ENCODE results near the gene NFAM1. TPM values are rescaled to one million over a fixed set of nuclear protein-coding genes. Genes with fewer than 3 reads are reported as not detected.

The NFAM1 gene
- total RNA-seq, 2 donors from 2014 or later = 4.1 to 4.4 TPM

DNA sequence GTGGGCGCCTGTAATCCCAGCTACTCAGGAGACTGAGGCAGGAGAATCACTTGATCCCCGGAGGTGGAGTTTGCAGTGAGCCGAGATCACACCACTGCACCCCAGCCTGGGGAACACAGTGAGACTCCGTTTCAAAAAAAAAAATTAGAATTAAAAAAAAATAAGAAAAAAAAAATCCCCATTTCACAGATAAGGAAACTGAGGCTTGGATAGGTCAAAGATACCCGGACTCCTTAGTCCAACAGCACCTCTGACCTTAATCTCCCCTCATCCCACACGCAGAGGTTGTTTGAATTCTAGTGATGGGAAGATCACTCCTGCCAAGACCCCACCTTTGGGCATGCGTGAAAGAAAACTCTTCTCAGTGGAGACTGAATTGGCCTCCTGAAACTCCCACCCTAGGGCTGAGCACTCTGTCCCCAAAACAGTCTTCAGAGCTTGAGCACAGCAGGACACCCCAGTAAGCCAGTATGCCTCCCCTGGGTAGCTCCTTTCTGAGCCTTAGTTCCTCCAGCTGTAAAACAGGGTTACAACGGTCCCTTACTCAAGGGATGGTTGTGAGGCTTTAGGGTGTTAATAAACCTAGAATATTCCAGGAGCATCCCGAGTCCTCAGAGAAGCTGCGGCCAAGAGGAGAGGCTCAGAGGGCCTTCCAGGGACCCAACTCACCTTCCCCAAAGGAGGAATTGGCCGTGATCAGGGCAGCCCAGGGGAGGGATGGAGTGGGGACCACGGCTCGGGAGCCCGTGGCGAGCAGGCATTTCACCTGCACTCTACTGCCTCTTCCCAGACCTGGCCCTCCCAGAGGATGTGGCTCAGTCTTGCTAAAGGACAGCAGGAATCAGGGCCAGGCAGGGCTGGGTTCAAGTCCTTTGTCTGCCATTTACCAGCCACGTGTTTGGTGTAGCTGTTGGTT, 73.3 kb downstream of the NFAM1 start:
- no peak for ATAC-seq (ENCODE audit: insufficient number of reproducible peaks, low FRiP score, low read depth)
- Histone ChIP-seq H3K27me3 (replicated peaks; ENCODE audit: insufficient read depth) (no peaks in the 10 kb centered on the region), H3K36me3 (no peaks in the 10 kb centered on the region), H3K27ac (no peak overlapping the region), H3K4me3 (no peak overlapping the region), H3K9me3 (no peaks in the 10 kb centered on the region), H3K4me1 (ENCODE audit: control insufficient read depth in 1 of 2, low read depth in 2 of 2) (no peaks in the 10 kb centered on the region)
- no peak for DNase-seq (ENCODE audit: low spot score)
- TF ChIP-seq, protein P1, sequence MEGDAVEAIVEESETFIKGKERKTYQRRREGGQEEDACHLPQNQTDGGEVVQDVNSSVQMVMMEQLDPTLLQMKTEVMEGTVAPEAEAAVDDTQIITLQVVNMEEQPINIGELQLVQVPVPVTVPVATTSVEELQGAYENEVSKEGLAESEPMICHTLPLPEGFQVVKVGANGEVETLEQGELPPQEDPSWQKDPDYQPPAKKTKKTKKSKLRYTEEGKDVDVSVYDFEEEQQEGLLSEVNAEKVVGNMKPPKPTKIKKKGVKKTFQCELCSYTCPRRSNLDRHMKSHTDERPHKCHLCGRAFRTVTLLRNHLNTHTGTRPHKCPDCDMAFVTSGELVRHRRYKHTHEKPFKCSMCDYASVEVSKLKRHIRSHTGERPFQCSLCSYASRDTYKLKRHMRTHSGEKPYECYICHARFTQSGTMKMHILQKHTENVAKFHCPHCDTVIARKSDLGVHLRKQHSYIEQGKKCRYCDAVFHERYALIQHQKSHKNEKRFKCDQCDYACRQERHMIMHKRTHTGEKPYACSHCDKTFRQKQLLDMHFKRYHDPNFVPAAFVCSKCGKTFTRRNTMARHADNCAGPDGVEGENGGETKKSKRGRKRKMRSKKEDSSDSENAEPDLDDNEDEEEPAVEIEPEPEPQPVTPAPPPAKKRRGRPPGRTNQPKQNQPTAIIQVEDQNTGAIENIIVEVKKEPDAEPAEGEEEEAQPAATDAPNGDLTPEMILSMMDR (IDR thresholded peaks at IDR 0.05) = no peak

DNA sequence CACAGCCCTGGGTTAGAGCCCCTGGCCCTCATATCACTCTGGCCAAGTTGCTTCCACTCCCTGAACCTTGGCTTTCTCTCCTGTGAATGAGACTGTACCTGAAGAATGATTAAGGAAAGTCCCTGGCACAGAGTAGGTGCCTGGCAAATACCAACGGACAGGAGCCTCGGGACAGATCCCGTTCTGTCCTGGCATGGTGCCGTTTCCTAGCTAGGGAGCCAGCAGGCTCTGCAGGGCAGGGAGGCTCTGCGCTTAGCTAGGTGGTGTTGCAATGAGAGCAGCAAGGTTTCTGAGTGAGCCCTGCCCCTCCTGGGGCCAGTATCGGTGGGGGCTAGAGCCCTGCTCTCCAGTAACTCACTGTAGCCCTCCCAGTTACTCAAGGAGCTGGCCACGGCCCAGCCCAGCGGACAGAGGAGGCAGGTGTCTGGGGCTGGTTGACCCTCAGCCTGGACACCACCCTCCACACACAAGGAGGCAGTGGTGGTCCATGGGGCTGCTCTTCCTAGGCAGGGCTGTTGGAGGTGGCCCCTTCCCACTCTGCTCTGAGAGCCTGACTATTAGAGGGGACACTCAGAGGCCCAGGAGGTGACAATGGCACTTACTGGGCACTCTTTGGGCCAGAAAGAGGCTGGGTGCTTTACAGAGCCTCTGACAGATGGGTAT, 74.4 kb downstream of the NFAM1 start:
- Histone ChIP-seq H3K9me3 (no peaks in the 10 kb centered on the region), H3K4me3 (no peak overlapping the region), H3K4me1 (ENCODE audit: control insufficient read depth in 1 of 2, low read depth in 2 of 2) (no peaks in the 10 kb centered on the region), H3K27ac (no peak overlapping the region), H3K27me3 (replicated peaks; ENCODE audit: insufficient read depth) (no peaks in the 10 kb centered on the region), H3K36me3 (no peaks in the 10 kb centered on the region)
- DNase-seq (ENCODE audit: low spot score) (no peak), ATAC-seq (ENCODE audit: insufficient number of reproducible peaks, low FRiP score, low read depth) (no peak)
- TF ChIP-seq, protein P1 (IDR thresholded peaks at IDR 0.05) = no peak

- TF ChIP-seq, protein P1 (IDR thresholded peaks at IDR 0.05) = no peak
- no peaks in the 10 kb centered on the region for H3K27me3 ChIP-seq (replicated peaks; ENCODE audit: insufficient read depth)
- no peak overlapping the region for H3K4me3 ChIP-seq
- H3K27ac ChIP-seq = no peak overlapping the region
- H3K9me3 ChIP-seq = no peaks in the 10 kb centered on the region
- no peak for ATAC-seq (ENCODE audit: insufficient number of reproducible peaks, low FRiP score, low read depth)
- no peaks in the 10 kb centered on the region for H3K4me1 ChIP-seq (ENCODE audit: control insufficient read depth in 1 of 2, low read depth in 2 of 2)
- H3K36me3 ChIP-seq = no peaks in the 10 kb centered on the region
- DNase-seq (ENCODE audit: low spot score) = no peak
These were observed 75.0 kb downstream of the NFAM1 start for GRCh38 chr22:42357221-42357620.

GRCh38 chr22:42356533-42356932, 75.7 kb downstream of the NFAM1 start:
- H3K9me3 ChIP-seq = no peaks in the 10 kb centered on the region
- no peaks in the 10 kb centered on the region for H3K27me3 ChIP-seq (replicated peaks; ENCODE audit: insufficient read depth)
- no peak overlapping the region for H3K4me3 ChIP-seq
- TF ChIP-seq, protein P1 (IDR thresholded peaks at IDR 0.05) = no peak
- H3K27ac ChIP-seq = no peak overlapping the region
- no peak for DNase-seq (ENCODE audit: low spot score)
- no peaks in the 10 kb centered on the region for H3K4me1 ChIP-seq (ENCODE audit: control insufficient read depth in 1 of 2, low read depth in 2 of 2)
- ATAC-seq (ENCODE audit: insufficient number of reproducible peaks, low FRiP score, low read depth) = no peak
- no peaks in the 10 kb centered on the region for H3K36me3 ChIP-seq

Data from thoracic aorta (tissue), 2 donors.